Activated CD8-positive, alpha-beta memory T cell treated with anti-CD3 and anti-CD28 coated beads for 48 hours (primary cell): ENCODE data around the gene FBXO34.

Source experiments
- DNase-seq, 3 experiments: peaks; one replicate each; pipeline ENCODE4 v3.0.0-alpha.2; 2020; ENCODE audit warnings: low read depth in 2 of 3, low spot score in 2 of 3

Gene FBXO34

GRCh38 chr14:55270832-55271571 lies at the start of gene FBXO34:
Gene FBXO34, plus strand, starts transcription at chr14:55271421. Its CDS starts 78,970 bp downstream, at chr14:55350391.
- peak; percentile 98 to 100 (median 100) for DNase-seq

- no peak for DNase-seq
Measured at GRCh38 chr14:55221968-55222367, 49.3 kb upstream of the FBXO34 start.

- DNase-seq: no peak
Measured at GRCh38 chr14:55223364-55223763, 47.9 kb upstream of the FBXO34 start.

GRCh38 chr14:55228261-55228660 lies 43.0 kb upstream of the FBXO34 start:
- no peak for DNase-seq

- DNase-seq: no peak
Measured at GRCh38 chr14:55233591-55233990, 37.6 kb upstream of the FBXO34 start.

GRCh38 chr14:55238019-55238680 lies 33.1 kb upstream of the FBXO34 start:
- DNase-seq: no peak

- DNase-seq: no peak
Measured at GRCh38 chr14:55239320-55239719, 31.9 kb upstream of the FBXO34 start.

- DNase-seq: no peak
Measured at GRCh38 chr14:55240526-55241178, 30.6 kb upstream of the FBXO34 start.

- no peak for DNase-seq
Measured at GRCh38 chr14:55241673-55242072, 29.5 kb upstream of the FBXO34 start.

- no peak for DNase-seq
Measured at GRCh38 chr14:55243386-55243785, 27.8 kb upstream of the FBXO34 start.

GRCh38 chr14:55243813-55244212 lies 27.4 kb upstream of the FBXO34 start:
- no peak for DNase-seq

GRCh38 chr14:55245657-55246268 lies 25.5 kb upstream of the FBXO34 start:
- no peak for DNase-seq

GRCh38 chr14:55248411-55248810 lies 22.8 kb upstream of the FBXO34 start:
- no peak for DNase-seq

GRCh38 chr14:55249423-55249822 lies 21.8 kb upstream of the FBXO34 start:
- no peak for DNase-seq

GRCh38 chr14:55253276-55253675 lies 17.9 kb upstream of the FBXO34 start:
- DNase-seq: no peak

GRCh38 chr14:55254581-55254980 lies 16.6 kb upstream of the FBXO34 start:
- no peak for DNase-seq

- no peak for DNase-seq
Measured at GRCh38 chr14:55255979-55256378, 15.2 kb upstream of the FBXO34 start.

GRCh38 chr14:55256586-55256985 lies 14.6 kb upstream of the FBXO34 start:
- no peak for DNase-seq

- no peak for DNase-seq
Measured at GRCh38 chr14:55265197-55265596, 6.0 kb upstream of the FBXO34 start.

GRCh38 chr14:55267820-55268219 lies 3.4 kb upstream of the FBXO34 start:
- no peak for DNase-seq

GRCh38 chr14:55271572-55272298 lies 514 bp downstream of the FBXO34 start:
- DNase-seq: peak; percentile 10 to 34 (median 12)
